ENCODE results near the gene R3HCC1L.

Gene R3HCC1L

DNA sequence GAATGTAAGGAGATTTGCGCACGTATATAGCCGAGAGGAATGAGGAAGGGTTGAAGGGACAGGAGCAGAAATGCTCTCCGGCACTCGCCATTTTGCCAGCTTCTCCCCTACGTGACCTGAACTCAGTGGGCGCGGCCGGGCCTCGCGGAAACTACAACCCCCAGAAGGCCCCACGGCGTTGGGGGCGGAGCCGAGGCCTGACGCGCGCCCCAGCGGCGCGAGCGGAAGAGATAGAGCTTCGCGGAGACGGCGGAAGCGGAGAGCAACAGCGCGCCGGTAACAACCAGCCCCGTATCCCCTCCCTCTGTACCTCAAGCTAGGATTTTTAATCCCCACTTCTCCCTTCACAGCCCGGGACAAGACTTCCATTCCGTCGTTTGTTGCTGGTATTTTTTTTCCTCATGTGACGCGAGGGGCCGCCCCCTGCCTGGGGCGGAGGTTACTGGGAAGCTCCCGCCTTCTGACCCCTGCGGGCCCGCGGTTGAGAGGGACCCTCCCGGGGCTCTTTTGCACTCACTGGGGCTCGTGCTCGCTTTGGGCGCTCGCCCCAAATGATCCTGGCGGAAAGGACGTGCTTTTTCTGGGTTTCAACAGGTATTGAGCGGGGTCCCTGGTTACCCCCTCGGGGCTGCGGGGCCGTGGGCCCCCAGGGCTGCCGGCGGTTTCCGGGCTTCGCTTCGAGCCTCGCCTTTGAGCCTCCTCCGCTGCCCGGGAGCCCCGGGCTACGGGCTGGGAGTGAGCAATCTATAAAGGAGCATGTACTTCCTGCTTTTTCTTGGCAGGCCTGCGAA is at the start of gene R3HCC1L:
R3HCC1L (plus strand) TSS at position 227 of the 791 bp plus-strand sequence. CDS start 73,458 bp downstream, outside the sequence.
- peak; percentile 94 for DNase-seq (ENCODE audit: low spot score)

DNA sequence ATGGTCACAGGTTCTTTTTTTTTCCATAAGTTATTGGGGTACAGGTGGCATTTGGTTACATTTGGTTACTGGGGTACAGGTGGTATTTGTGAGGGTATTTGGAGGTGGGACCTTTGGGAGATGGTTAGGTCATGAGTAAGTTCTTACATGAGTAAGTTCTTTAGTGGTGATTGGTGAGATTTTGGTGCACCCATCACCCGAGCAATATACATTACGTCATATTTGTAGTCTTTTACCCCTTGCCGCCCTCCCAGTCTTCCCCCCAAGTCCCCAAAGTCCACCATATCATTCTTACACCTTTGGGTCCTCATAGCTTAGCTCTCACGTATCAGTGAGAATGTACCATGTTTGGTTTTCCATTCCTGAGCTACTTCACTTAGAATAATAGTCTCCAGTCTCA is 49.2 kb upstream of the R3HCC1L start:
- no peak for DNase-seq (ENCODE audit: low spot score)

DNA sequence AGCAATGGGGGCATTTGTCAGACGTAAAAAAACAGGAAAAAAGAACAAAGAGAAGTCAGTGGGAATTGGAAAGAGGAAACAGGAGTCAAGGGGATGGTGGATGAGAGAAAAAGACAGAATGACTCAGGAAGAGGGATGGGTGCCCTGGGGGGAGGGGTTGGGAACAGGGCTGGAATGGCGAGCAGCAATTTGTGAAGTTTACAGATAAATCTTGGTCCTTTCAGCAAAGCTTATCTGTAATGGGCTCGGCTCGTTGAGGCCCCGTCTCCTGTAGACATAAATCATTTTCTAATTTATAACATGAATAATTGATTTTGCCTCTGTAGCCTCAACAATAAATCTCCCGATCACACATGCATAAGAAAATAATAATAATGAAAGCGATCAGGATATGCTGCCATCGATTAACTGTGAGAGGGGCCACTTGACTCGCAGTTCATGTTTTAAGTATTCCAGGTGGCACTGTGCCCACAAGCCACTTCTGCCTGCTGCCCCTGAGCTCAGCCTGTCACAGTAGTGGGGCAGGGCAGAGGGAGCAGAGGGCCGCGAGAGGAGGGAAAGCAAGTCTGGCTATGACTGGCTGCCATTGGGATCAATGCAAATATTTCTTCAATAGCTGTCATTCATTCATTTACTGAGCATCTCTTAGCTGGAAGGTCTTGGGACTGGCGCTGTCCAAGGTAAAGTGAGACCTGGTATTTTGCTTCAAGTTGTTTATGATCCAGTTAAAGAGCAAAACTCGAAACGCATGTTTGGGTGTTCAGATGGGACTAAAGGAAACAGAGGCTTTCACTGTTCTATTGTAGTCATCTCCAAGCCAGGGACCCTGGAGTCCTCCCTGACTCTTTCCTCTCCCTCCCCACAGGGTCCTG is 47.4 kb upstream of the R3HCC1L start:
- no peak for DNase-seq (ENCODE audit: low spot score)

DNA sequence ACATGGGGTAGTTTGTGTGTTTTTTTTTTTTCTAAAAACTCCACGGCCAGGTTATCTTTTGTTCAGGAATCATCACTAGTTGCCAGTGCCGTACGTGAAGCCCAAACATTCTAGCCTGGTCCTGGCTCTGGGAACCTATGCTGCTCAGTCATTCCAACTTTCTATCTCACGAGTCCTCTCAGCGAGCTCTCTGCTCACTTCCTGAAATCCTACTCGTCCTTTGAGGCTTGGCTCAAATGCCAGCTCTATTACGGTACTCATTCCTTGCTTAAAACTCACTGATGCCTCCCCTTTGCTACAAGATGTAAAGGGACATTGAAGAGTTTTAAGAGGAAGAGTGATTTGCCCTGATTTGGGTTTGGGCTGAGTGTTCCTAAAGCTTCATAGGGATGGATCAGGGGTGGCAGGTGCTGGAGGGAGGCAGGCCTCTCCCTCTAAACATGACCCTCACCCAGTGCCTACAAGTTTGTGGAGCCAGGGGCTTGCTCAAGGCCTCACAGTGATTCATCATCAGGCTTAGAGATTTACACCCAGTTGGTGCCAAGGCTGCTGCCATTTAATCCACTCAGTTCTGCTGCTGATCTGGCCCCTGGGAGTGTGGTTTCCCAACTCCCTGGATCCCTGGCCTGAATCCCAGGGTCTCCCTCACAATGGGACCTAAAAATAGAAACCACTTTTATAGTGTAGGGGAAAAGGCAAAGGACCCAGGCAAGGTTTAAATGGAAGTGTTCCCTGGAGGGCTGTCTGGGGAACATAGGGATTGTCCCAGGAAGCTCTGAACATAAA is 46.1 kb upstream of the R3HCC1L start:
- DNase-seq (ENCODE audit: low spot score) = no peak

DNA sequence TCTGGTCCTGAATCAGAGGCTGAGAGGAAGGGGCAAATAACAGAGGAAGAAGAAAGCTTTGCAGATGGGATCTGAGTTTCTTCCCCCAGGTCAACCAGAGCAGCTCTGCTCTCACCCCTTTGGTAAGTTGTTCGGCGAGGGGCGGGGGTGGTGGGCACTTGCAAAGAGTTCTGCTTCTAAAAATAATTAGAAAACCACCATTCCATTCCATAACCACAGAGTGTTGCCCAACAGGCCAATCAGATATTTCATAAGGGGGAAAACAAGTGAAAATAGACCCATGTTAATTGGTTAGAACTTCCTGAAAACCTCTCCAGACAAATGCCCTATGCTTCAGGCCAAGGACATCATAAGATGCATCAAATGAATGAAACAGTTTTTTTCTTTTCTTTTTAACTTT is 43.6 kb upstream of the R3HCC1L start:
- no peak for DNase-seq (ENCODE audit: low spot score)

DNA sequence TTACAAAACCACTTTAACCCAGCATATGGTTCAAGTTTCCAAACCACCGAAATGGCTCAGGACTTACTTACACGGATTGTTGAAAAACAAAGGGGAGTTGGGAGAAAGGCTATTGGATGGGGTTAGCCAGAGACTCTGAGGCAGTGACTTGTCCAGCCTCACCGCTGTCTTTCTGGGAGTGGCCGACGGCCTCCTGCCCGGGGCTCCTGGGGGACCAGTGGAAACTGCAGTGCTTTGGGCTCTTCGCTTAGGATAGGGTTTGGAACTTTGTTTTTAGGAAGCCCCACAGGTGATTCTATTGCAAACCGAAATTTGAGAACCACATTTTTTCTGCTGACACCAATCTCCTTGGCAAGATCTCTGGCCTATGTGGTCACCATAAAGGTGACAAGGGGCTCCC is 38.1 kb upstream of the R3HCC1L start:
- DNase-seq (ENCODE audit: low spot score) = no peak

DNA sequence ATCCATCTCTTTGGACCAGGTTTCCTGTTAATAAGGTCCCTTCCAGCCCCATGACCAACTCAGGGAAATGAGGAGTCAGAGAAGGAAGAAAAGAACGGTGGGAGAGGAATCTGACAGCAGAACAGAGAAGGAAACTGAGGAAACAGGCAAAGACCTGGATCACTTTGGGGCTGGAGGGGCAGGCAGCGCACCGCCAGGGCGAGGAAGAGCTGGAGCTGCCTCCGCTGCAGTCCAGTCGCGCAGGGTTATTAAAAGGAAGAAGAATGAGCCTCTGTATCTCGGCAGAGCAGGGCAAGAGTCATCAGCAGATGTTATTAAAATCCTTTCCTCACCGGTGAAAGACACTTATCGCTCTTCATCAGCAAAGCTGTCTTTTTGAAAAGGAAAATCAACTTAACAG is 37.7 kb upstream of the R3HCC1L start:
- DNase-seq (ENCODE audit: low spot score) = no peak

DNA sequence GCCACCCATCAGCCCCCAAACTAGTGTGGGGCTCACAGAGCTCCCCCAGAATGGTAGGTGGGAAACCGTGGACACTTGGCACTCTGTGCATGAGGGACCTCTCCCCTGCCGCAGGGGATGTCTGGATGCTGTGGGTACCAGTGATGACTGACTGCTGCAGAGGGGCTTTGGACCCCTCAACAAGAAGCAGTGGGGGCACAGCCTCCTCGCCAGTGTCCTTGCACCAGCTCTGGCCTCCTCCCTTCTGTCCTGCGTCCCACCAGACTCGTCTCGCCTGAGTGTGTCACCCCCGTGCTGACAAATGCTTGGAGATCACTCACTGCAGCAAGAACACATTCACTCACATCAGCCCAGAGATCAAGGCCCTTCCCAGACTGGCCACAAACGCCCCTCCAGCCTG is 37.3 kb upstream of the R3HCC1L start:
- no peak for DNase-seq (ENCODE audit: low spot score)

DNA sequence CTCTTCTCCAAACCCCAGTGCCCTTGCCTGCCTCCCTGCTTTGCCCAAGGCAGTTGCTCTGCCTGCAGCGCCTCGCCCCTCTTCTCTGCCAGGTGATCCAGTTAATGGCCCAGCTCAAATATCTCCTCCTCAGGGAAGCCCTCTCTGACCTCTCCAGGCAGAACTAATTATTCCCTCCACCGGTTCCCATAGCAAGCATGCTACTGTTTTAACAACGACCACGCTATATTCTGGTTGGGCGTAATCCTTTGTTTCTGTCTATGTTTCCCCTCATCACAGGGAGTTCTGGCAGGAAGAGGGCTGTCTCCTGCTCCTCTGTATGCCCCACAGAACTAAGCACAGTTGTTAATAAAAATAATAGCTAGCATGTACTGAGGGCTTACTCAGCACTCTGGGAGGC is 36.8 kb upstream of the R3HCC1L start:
- no peak for DNase-seq (ENCODE audit: low spot score)

DNA sequence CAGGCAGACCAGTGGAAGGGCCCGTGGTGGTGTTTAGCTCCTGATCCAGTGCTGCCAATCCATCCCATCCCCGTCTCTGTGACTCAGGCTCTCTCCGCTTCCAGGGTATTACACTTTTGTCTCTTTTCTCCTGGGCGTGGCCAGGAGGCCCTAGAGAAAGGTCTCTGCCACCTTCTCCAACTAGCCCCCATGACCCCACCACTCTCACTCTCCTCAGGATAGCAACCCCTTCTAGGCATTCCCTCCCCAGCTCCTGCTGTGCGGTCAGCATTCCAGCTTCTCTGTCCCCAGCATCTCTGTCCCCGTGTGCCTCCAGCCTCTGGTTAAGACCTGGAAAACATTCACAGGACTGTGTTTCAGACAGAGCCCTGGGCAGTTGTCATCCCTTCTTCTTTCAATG is 36.2 kb upstream of the R3HCC1L start:
- no peak for DNase-seq (ENCODE audit: low spot score)

DNA sequence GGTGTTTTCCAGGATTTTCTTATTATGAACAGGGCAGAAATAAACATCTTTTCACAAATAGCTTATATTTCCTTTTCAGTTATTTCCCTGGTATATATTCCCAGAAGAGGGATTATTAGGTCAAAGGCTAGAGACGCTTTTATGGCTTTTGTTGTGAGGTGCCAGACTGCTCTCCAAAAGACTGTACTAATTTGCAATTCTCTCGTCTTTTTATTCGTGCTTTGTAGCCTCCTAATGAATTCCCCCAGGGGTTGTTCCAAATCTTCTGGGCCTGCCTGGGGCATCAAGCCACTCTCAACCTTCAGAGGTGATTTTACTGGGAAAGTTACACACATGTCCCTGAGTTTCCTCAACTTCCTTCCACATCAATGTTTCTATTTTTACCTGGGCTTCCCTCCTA is 34.0 kb upstream of the R3HCC1L start:
- DNase-seq (ENCODE audit: low spot score) = no peak

DNA sequence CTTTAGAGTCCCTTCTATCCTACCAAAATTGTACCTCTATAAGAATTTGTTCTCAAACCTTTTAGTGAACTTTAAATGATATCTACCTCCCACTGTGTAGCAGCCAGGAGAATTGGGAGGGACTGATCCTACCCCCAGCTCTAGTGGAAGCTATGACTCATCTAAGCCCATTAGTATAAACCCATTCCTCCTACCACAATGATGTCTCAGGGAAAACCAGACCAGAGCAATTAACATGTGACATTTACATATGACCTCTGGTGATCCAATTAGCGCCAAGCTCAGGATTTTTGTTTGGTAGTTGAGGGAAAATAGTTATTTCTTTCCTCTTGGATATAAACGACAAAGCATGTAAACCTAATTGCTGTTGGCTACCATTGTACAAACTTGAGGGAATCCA is 33.1 kb upstream of the R3HCC1L start:
- DNase-seq (ENCODE audit: low spot score) = no peak

DNA sequence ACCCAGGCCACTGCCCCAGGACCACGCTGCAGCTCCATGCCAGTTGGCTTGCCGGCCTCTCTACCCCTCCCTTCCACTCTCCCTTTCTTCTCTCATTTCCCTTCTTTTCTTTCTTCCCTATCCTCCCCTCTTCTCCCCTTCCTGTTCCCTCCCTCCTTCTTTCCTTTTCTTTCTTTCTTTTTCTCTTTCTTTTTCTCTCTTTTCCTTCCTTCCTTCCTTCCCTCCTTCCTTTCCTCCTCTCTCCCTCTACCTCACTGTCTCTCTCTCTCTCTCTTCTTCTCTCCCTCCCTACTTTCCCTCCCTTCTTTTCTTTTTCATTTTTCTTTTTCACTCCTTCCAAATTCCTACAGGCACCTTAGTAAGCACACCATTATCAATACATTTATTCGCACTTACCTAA is 30.3 kb upstream of the R3HCC1L start:
- no peak for DNase-seq (ENCODE audit: low spot score)

DNA sequence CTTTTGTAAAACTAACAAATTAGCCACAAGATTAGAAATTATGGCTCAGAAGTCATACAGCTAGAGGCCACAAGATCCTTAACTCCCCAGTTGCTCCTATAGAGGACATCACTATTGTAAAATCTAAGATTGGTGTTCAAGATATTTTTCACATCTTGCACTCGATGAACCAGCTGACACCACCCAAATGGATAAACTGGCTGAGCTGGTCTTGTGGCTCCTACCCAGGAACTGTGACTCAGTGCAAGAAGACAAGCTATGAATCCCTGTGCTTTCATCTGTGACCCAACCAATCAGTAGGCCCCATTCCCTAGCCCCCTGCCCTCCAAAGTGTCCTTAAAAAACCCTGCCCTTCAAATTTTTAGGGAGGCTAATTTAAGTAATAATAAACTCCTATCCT is 27.9 kb upstream of the R3HCC1L start:
- no peak for DNase-seq (ENCODE audit: low spot score)

DNA sequence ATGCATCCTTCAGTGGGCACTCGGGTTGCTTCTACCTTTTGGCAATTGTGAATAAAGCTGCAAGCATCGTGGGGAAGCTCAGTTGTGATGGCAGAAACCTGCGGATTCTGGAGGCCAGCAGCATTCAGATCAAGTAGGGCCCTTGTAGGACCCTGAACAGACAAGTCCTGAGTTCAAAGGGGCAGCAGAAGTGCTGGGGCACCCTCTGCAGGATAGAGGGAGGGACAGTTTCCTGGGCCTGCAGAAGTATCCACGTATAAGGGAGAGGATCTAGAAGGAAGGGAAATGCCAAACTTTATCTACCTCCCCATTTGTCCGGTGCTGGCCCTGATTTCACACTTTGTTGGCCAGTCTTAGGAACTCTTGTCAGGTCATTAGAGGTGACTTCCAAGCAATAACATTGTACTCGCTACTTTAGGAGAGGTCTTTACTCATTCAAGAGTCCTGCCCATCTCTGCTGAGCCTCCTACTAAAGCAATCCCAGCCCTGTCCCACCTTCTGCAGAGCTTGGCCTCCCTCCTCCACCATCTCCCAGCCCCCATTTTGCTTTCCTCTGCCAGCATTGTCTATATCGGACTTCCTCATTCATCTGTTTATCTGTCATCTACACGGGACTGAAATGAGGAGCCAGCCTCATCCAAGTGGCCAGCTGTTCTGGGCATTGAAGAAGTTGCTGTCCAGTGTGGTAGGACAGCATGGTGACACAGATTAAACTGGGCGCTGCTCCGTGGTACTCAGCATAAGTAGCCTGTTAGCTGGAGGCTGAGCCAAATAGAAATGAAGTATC is 26.6 kb upstream of the R3HCC1L start:
- DNase-seq (ENCODE audit: low spot score) = no peak

DNA sequence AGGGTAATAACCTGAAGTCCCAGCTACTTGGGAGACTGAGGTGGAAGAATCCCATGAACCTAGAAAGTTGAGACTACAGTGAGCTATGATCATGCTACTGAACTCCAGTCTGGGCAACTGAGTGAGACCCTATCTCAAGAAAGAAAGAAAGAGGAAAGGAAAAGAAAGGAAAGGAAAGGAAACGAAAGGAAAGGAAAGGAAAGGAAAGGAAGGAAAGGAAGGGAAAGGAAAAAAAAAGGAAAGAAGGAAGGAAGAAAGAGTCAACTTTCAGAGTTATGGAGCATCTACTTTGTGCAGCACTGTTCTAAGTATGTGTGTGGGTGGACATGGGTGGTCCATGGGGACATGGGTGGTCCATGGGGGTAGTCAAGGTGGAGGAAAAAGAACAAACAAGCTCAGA is 24.1 kb upstream of the R3HCC1L start:
- DNase-seq (ENCODE audit: low spot score) = no peak

DNA sequence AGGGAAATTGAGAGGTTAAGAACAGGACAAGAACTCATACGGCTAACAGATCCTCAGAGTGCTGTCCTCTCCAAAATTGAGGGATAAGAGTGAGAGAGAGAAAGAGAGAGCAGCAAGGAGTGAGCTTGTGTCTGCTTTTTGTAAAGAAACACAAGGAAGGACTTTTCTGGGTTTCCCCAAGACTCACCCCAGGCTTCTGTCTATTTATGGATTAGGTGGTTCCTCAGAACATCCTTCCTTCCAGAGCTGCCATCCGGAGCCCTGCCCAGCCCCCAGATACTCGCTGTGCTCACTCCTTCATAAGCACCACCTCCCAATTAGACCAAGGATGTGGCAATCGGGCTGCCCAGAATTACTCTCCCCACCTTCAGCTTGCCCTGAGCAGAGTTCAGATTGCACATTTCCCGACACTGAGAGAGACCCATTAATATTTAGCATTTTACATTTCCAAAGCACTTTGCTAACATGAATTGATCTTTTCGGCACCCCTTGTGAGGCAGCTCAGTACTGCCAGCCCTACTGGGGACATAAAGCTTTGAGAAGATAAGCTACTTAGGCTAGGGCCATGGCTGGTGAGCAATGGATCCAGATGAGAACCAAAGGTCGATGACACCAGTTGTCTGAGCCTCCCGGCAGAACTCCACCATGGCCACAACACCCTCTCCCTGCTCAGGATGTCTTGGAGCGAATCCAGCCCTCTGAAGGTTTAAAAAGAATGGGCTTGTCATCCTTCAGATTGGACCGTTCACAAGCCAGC is 19.2 kb upstream of the R3HCC1L start:
- no peak for DNase-seq (ENCODE audit: low spot score)

DNA sequence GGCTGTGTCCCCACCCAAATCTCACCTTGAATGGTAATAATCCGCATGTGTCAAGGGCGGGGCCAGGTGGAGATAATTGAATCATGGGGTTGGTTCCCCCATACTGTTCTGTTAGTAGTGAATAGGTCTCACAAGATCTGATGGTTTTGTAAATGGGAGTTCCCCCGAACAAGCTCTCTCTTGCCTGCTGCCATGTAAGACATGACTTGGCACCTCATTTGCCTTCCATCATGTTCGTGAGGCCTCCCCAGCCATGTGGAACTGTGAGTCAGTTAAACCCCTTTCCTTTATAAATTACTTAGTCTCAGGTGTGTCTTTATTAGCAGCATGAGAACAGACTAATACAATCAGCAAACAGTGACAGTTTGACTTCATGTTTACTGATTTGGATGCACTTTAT is 14.6 kb upstream of the R3HCC1L start:
- no peak for DNase-seq (ENCODE audit: low spot score)

DNA sequence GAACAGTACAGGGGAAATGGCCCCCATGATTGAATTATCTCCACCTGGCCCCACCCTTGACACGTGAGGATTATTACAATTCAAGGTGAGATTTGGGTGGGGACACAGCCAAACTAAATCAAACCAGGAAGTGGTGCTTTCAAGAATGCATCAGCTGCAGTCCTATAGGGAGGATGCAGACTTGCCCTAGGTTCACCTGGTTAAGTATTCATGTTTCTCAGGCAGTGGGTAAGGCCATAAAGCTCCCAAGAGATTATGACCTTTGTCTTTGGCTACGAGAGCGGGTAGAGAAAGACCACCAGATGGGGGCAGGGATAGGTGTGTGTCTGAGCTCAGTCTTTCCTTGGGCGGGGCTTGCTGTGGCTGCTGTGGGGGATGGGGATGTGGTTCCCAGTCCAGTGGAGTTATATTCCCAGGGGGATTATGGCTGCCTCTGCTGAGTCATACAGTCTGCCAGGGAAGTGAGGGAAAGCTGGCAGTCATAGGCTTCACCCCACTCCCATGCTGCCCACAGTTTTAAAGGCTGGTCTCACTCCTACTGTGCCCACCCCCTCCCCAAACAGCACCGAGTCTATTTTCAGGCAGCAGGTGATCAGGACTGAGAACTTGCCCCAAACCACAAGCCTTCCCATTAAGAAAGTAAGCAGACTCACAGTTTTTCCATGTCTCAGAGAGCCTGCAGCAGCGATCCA is 8.4 kb upstream of the R3HCC1L start:
- no peak for DNase-seq (ENCODE audit: low spot score)

DNA sequence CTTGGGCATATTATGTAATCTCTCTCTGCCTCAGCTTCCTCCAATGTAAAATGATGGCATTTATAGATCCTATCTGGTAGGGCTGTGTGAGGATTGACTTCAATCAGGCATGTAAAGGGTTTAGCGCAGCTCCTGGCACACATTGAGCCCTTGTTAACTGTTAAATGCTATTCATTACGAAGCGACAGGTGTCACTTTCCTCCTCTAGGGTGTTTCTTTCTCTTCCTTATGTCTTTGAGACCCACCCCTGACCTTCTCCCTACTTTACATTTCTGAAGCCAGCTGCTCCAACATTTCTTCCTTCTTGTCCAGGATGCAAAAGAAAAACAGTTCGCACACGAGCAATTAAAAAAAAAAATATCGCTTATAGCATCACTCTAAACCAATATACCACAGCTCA is 5.7 kb upstream of the R3HCC1L start:
- DNase-seq (ENCODE audit: low spot score) = no peak

Data from activated CD4-positive, alpha-beta T cell treated with anti-CD3 and anti-CD28 coated beads, Interleukin-2, Interleukin-4, amounts not matched to agents 100 ng/mL and 50 ng/mL, durations not matched to agents 16 hours and 8 hours (primary cell).